ENCODE measurements around the gene GLTPD2. TPM values are rescaled to one million over a fixed set of nuclear protein-coding genes. Genes with fewer than 3 reads are reported as not detected.

Gene GLTPD2
- polyA plus RNA-seq, 2 donors: 0.38 TPM; not detected in 1

DNA sequence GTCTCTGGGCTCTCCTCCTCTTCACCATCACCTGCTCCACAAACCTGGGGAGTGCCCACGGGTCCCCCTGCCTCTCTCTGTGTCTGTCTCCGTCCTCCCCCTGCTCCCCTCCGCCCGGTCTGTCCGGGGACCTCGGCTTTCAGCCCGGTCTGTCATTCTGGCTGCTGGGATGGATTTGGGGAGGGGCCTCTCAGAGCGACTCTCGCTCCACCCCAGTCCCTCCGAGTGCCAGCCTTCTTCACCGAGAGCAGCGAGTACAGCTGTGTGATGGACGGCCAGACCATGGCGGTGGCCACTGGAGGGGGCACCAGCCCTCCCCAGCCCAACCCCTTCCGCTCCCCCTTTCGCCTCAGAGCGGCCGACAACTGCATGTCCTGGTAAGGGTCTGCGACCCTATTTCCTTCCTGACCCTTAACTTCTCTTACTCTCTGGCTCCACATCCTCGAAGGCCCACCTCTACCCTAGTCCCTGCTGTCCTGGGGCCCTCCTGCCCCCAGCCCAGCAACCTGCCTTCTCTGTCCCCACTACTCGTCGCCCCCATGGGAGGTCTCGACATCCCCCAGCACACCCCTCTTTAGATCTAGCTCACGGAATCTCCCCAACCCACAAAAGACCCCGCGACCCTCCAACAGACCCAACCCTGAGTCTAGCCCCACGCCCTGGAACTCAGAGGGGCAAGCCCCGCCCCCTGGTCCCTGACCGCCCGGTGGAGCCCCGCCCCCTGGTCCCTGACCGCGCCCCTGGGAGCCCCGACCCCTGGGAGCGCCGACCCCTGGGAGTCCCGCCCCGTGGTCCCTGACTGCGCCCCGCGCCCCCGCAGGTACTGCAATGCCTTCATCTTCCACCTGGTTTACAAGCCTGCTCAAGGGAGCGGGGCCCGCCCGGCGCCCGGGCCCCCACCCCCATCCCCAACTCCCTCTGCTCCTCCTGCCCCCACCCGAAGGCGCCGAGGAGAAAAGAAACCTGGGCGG is 43.5 kb upstream of the GLTPD2 start:
- no peak overlapping the region for H3K4me3 ChIP-seq (ENCODE audit: low read depth in 1 of 2, low read length in 2 of 2)
- no peaks in the 10 kb centered on the region for H3K27me3 ChIP-seq (ENCODE audit: control insufficient read depth in 1 of 2, insufficient read depth in 2 of 2, low read length in 2 of 2)
- H3K36me3 ChIP-seq (ENCODE audit: control insufficient read depth in 2 of 2, insufficient read depth in 2 of 2, low read length in 1 of 2): no peaks in the 10 kb centered on the region
- no peak overlapping the region for H3K27ac ChIP-seq (ENCODE audit: low read depth in 2 of 2, low read length in 1 of 2)
- no peaks in the 10 kb centered on the region for H3K9me3 ChIP-seq (ENCODE audit: control insufficient read depth in 2 of 2, insufficient read depth in 1 of 2, low read depth in 1 of 2, low read length in 1 of 2)
- peaks cover 0 to 8% of the 10 kb centered on the region in 2 donors for H3K4me1 ChIP-seq (ENCODE audit: control insufficient read depth in 2 of 2, insufficient read depth in 2 of 2, low read length in 1 of 2)
- 19 to 20% methylated on average over 49 to 51 of the region's 51 CpGs for WGBS, 2 donors

- H3K4me3 ChIP-seq (ENCODE audit: low read depth in 1 of 2, low read length in 2 of 2): no peak overlapping the region
- peaks cover 0 to 8% of the 10 kb centered on the region in 2 donors for H3K4me1 ChIP-seq (ENCODE audit: control insufficient read depth in 2 of 2, insufficient read depth in 2 of 2, low read length in 1 of 2)
- no peak overlapping the region for H3K27ac ChIP-seq (ENCODE audit: low read depth in 2 of 2, low read length in 1 of 2)
- H3K27me3 ChIP-seq (ENCODE audit: control insufficient read depth in 1 of 2, insufficient read depth in 2 of 2, low read length in 2 of 2): no peaks in the 10 kb centered on the region
- no peaks in the 10 kb centered on the region for H3K9me3 ChIP-seq (ENCODE audit: control insufficient read depth in 2 of 2, insufficient read depth in 1 of 2, low read depth in 1 of 2, low read length in 1 of 2)
- 38% methylated on average over 5 of the region's 5 CpGs for WGBS, 2 donors
- H3K36me3 ChIP-seq (ENCODE audit: control insufficient read depth in 2 of 2, insufficient read depth in 2 of 2, low read length in 1 of 2): no peaks in the 10 kb centered on the region
These were observed 40.9 kb upstream of the GLTPD2 start for GRCh38 chr17:4747847-4748246.

- H3K9me3 ChIP-seq (ENCODE audit: control insufficient read depth in 2 of 2, insufficient read depth in 1 of 2, low read depth in 1 of 2, low read length in 1 of 2): no peaks in the 10 kb centered on the region
- no peaks in the 10 kb centered on the region for H3K36me3 ChIP-seq (ENCODE audit: control insufficient read depth in 2 of 2, insufficient read depth in 2 of 2, low read length in 1 of 2)
- no peak overlapping the region for H3K27ac ChIP-seq (ENCODE audit: low read depth in 2 of 2, low read length in 1 of 2)
- WGBS, 2 donors: 55 to 59% methylated on average over 4 of the region's 4 CpGs
- no peak overlapping the region for H3K4me3 ChIP-seq (ENCODE audit: low read depth in 1 of 2, low read length in 2 of 2)
- no peaks in the 10 kb centered on the region for H3K27me3 ChIP-seq (ENCODE audit: control insufficient read depth in 1 of 2, insufficient read depth in 2 of 2, low read length in 2 of 2)
- H3K4me1 ChIP-seq (ENCODE audit: control insufficient read depth in 2 of 2, insufficient read depth in 2 of 2, low read length in 1 of 2): peaks cover 0 to 8% of the 10 kb centered on the region in 2 donors
These were observed 40.1 kb upstream of the GLTPD2 start for GRCh38 chr17:4748686-4749085.

DNA sequence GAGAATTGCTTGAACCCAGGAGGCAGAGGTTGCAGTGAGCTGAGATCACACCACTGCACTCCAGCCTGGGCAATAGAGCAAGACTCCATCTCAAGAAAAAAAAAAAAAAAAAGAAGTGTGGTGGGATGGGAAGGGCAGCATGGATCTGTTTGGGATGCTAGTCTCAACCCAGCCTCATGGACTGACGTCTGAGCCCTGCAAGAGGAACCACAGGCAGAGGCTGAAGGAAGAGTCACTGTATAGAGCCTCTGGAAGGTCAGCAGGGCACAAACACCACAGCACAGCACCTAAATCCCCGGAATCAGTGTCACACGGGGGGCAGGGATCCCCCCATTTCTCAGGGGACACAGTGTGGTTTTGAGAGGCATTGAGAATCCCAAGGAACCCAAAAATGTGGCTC is 38.2 kb upstream of the GLTPD2 start:
- Histone ChIP-seq H3K36me3 (ENCODE audit: control insufficient read depth in 2 of 2, insufficient read depth in 2 of 2, low read length in 1 of 2) (no peaks in the 10 kb centered on the region), H3K27me3 (ENCODE audit: control insufficient read depth in 1 of 2, insufficient read depth in 2 of 2, low read length in 2 of 2) (peaks cover 0 to 4% of the 10 kb centered on the region in 2 donors), H3K4me1 (ENCODE audit: control insufficient read depth in 2 of 2, insufficient read depth in 2 of 2, low read length in 1 of 2) (no peaks in the 10 kb centered on the region)

DNA sequence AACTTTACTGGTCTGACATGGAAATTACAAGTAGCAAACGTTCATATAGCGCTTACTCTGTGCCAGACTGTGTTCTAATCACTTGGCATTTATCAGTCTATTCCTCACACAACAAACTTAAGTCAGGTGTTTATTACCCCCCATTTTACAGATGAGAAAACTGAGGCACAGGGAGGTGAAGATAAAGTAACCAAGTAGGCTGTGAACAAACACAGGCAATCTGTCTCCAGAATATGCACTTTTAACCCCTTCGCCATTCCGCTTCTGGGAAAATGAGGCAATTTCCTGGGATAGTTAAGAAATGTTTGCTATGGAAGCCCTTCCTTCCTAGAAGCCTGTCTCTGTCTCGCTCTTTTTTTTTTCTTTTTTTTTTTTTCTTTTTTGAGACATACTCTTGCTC is 36.8 kb upstream of the GLTPD2 start:
- H3K36me3 ChIP-seq (ENCODE audit: control insufficient read depth in 2 of 2, insufficient read depth in 2 of 2, low read length in 1 of 2): no peaks in the 10 kb centered on the region

More for the DNA sequence above, 38.2 kb upstream of the GLTPD2 start:
- Histone ChIP-seq H3K27ac (ENCODE audit: low read depth in 2 of 2, low read length in 1 of 2) (no peak overlapping the region), H3K9me3 (ENCODE audit: control insufficient read depth in 2 of 2, insufficient read depth in 1 of 2, low read depth in 1 of 2, low read length in 1 of 2) (no peaks in the 10 kb centered on the region), H3K4me3 (ENCODE audit: low read depth in 1 of 2, low read length in 2 of 2) (no peak overlapping the region)
- 32 to 40% methylated on average over 3 of the region's 3 CpGs for WGBS, 2 donors

DNA sequence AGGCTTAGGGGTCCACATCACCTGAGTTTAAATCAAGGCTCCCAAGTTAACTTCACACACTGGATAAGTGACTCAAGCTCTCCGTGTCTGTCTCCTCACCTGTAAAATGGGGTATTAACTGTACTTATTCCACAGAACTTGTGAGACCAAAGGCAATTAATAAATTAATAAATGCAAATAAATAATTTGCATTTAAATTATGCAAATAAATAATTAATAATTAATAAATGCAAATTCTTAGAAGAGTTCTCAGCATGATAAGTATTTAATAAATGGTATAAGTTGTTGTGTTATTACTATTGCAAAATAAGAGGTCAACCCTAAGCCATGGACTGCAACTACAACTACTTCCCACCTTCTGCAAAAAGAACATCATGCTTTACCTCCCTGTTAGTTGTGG is 35.4 kb upstream of the GLTPD2 start:
- H3K27ac ChIP-seq (ENCODE audit: low read depth in 2 of 2, low read length in 1 of 2): no peak overlapping the region
- no peaks in the 10 kb centered on the region for H3K4me1 ChIP-seq (ENCODE audit: control insufficient read depth in 2 of 2, insufficient read depth in 2 of 2, low read length in 1 of 2)
- 79 to 85% methylated on average over 1 of the region's 1 CpG for WGBS, 2 donors
- no peak overlapping the region for H3K4me3 ChIP-seq (ENCODE audit: low read depth in 1 of 2, low read length in 2 of 2)
- no peaks in the 10 kb centered on the region for H3K9me3 ChIP-seq (ENCODE audit: control insufficient read depth in 2 of 2, insufficient read depth in 1 of 2, low read depth in 1 of 2, low read length in 1 of 2)
- peaks cover 0 to 4% of the 10 kb centered on the region in 2 donors for H3K27me3 ChIP-seq (ENCODE audit: control insufficient read depth in 1 of 2, insufficient read depth in 2 of 2, low read length in 2 of 2)
- H3K36me3 ChIP-seq (ENCODE audit: control insufficient read depth in 2 of 2, insufficient read depth in 2 of 2, low read length in 1 of 2): no peaks in the 10 kb centered on the region

More for the DNA sequence above, 36.8 kb upstream of the GLTPD2 start:
- peaks cover 0 to 4% of the 10 kb centered on the region in 2 donors for H3K27me3 ChIP-seq (ENCODE audit: control insufficient read depth in 1 of 2, insufficient read depth in 2 of 2, low read length in 2 of 2)
- H3K4me3 ChIP-seq (ENCODE audit: low read depth in 1 of 2, low read length in 2 of 2): no peak overlapping the region
- H3K27ac ChIP-seq (ENCODE audit: low read depth in 2 of 2, low read length in 1 of 2): no peak overlapping the region
- H3K4me1 ChIP-seq (ENCODE audit: control insufficient read depth in 2 of 2, insufficient read depth in 2 of 2, low read length in 1 of 2): no peaks in the 10 kb centered on the region
- 66 to 70% methylated on average over 5 of the region's 5 CpGs for WGBS, 2 donors
- H3K9me3 ChIP-seq (ENCODE audit: control insufficient read depth in 2 of 2, insufficient read depth in 1 of 2, low read depth in 1 of 2, low read length in 1 of 2): no peaks in the 10 kb centered on the region

- WGBS, 2 donors: 74 to 82% methylated on average over 10 of the region's 10 CpGs
- Histone ChIP-seq H3K27ac (ENCODE audit: low read depth in 2 of 2, low read length in 1 of 2) (no peak overlapping the region), H3K36me3 (ENCODE audit: control insufficient read depth in 2 of 2, insufficient read depth in 2 of 2, low read length in 1 of 2) (no peaks in the 10 kb centered on the region), H3K4me1 (ENCODE audit: control insufficient read depth in 2 of 2, insufficient read depth in 2 of 2, low read length in 1 of 2) (no peaks in the 10 kb centered on the region), H3K9me3 (ENCODE audit: control insufficient read depth in 2 of 2, insufficient read depth in 1 of 2, low read depth in 1 of 2, low read length in 1 of 2) (no peaks in the 10 kb centered on the region), H3K27me3 (ENCODE audit: control insufficient read depth in 1 of 2, insufficient read depth in 2 of 2, low read length in 2 of 2) (peaks cover 0 to 4% of the 10 kb centered on the region in 2 donors), H3K4me3 (ENCODE audit: low read depth in 1 of 2, low read length in 2 of 2) (no peak overlapping the region)
These were observed 29.0 kb upstream of the GLTPD2 start for GRCh38 chr17:4759776-4760236.

DNA sequence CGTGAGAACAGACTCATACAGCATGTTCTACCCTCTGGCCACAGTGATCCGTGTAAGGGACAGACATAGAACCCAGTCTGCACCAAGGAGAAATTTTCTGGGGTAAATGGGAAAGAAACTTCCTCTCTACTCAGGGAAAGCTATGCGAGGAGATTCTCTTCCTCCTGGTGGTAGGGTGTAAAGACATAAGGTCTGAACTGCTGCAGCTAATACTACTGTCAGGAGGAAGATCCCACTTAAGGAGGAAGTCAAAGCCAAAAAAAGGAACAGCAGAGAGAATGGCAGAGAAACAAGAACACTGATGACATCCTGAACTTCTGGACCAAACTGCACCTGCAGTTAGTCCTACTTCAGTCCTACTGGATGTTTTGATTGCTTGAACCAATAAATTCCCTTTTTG is 24.2 kb upstream of the GLTPD2 start:
- Histone ChIP-seq H3K4me3 (ENCODE audit: low read depth in 1 of 2, low read length in 2 of 2) (no peak overlapping the region), H3K27ac (ENCODE audit: low read depth in 2 of 2, low read length in 1 of 2) (no peak overlapping the region), H3K9me3 (ENCODE audit: control insufficient read depth in 2 of 2, insufficient read depth in 1 of 2, low read depth in 1 of 2, low read length in 1 of 2) (no peaks in the 10 kb centered on the region), H3K36me3 (ENCODE audit: control insufficient read depth in 2 of 2, insufficient read depth in 2 of 2, low read length in 1 of 2) (no peaks in the 10 kb centered on the region), H3K4me1 (ENCODE audit: control insufficient read depth in 2 of 2, insufficient read depth in 2 of 2, low read length in 1 of 2) (no peaks in the 10 kb centered on the region), H3K27me3 (ENCODE audit: control insufficient read depth in 1 of 2, insufficient read depth in 2 of 2, low read length in 2 of 2) (no peaks in the 10 kb centered on the region)
- 69 to 71% methylated on average over 3 of the region's 3 CpGs for WGBS, 2 donors

DNA sequence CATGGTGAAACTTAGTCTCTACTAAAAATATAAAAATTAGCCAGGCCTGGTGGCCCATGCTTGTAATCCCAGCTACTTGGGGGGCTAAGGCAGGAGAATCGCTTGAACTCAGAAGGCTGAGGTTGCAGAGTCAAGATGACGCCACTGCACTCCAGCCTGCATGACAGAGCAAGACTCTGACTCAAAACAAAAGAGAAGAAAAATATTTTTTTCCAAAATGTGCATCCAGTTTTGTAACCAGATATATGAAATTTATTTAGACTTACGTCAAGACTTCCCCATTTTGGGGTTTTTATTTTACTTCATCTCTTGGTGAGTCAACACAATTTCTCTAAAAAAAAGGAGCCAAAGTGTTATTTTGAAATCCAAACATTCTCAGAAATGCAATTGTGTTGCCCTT is 22.6 kb upstream of the GLTPD2 start:
- WGBS, 2 donors: 80 to 91% methylated on average over 3 of the region's 3 CpGs
- Histone ChIP-seq H3K27me3 (ENCODE audit: control insufficient read depth in 1 of 2, insufficient read depth in 2 of 2, low read length in 2 of 2) (no peaks in the 10 kb centered on the region), H3K4me1 (ENCODE audit: control insufficient read depth in 2 of 2, insufficient read depth in 2 of 2, low read length in 1 of 2) (no peaks in the 10 kb centered on the region), H3K36me3 (ENCODE audit: control insufficient read depth in 2 of 2, insufficient read depth in 2 of 2, low read length in 1 of 2) (no peaks in the 10 kb centered on the region), H3K27ac (ENCODE audit: low read depth in 2 of 2, low read length in 1 of 2) (peak overlapping the region in 1 of 2 donors; percentile 10), H3K4me3 (ENCODE audit: low read depth in 1 of 2, low read length in 2 of 2) (no peak overlapping the region), H3K9me3 (ENCODE audit: control insufficient read depth in 2 of 2, insufficient read depth in 1 of 2, low read depth in 1 of 2, low read length in 1 of 2) (no peaks in the 10 kb centered on the region)
